T-helper 1 cell treated with Interleukin-12 subunit alpha and Interleukin-12 subunit beta and Interleukin-4 antibody, amounts not matched to agents 30 ng/mL and 1 ng/mL, for 36 hours (primary cell): ENCODE results near the gene INPP5A. TPM values are rescaled to one million over a fixed set of nuclear protein-coding genes. Genes with fewer than 3 reads are reported as not detected.
"Not testable (repeated sequence)": the region's sequence is repeated elsewhere in the genome, so short reads cannot be mapped to it uniquely, and the experiment has no call there.

Experiments used
- intact Hi-C: fragments of 100-400 bp; cut with micrococcal nuclease; formaldehyde crosslinking; loops from one replicate; pipeline ENCODE4 v1.15.1; 2024
- total RNA-seq: library from RNA; stranded (reverse); gene quantifications from 2 replicates; pipeline ENCODE4 v1.2.3, GENCODE V29; 2022

INPP5A gene
- total RNA-seq, 1 donor from 2014 or later, result 19.0 TPM

DNA sequence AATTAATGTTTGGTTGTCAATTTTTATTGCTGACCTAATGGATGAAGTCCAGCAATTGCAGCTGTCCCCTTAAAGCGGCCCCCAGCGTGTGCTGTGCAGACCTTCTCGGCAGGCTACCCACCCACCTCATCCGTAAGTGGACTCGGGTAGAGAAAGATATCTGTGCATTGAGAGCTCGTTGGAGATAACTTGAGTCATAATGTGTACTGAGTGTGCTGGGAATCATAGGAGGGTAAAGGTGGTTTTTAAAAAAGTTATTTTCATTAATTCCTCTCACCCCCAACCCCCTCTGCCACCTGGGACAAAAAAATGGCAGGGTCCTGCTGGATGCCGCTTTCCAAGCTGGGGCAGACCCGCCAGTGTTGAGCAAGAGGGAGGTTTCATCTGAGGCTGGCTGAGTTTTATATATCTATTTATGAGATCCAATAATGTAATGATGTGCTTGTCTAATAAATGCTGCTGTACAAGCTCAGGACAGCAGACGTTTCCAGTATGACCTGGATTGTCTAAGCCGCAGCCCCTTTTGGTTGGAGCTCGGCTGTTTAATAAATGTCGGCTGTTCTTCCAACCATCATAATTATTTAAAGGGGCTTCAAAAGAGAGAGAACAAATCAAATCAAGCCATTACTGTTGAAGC is 129.2 kb downstream of the INPP5A start:
- intact Hi-C loops, result no loop called here

DNA sequence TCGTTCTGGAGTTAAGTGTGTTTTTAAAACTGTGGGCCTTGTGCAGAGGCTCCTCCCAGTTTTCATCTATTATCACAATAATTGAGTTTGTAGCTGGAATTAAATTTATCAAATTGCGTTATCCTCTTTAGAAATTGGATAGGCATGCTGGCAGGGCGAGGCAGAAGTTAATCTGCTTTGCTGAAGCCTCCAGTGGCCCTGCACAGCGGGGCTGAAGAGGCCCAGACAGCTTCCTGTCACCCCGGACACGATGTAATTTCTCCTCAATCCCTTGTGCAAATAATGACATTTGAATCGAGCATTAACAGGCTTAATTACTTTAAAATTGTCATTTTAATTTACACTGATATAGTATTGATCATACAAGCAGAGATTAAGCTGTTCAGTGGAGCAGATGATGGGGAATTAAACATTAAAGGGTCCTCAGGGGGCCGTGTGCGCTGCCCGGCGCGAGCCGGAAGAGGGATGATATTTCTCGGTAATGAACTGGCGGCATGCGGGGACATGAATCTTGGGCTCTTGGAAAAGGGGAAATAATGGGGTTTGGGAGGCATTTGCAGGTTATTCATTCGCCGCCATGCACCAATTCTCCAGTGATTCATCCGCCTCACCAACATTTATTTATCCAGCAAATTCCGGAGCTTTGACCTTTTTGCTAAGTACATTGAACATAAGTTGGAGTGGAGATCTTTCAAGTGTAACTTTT is 129.9 kb downstream of the INPP5A start:
- intact Hi-C loops, result no loop called here

DNA sequence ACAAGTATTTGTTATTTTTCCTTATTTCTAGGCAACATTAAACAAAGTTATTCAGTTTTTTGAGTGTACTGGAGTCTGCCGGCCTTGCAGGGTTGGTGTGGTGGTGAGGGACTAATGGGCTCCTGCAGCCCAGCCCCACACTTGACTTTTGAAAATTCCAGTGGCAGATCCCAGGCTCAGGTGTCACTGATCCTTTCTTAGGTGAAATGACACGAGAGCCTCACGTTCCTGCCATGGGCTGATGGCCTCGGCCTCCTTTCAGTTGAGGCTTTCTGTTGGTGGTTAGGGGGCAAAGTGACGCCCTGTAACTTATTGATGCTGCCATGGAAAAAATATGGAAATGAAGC is 130.4 kb downstream of the INPP5A start:
- intact Hi-C loops, result no loop called here

GRCh38 chr10:132669208-132669861 is 131.7 kb downstream of the INPP5A start:
- intact Hi-C loops, result no loop called here

DNA sequence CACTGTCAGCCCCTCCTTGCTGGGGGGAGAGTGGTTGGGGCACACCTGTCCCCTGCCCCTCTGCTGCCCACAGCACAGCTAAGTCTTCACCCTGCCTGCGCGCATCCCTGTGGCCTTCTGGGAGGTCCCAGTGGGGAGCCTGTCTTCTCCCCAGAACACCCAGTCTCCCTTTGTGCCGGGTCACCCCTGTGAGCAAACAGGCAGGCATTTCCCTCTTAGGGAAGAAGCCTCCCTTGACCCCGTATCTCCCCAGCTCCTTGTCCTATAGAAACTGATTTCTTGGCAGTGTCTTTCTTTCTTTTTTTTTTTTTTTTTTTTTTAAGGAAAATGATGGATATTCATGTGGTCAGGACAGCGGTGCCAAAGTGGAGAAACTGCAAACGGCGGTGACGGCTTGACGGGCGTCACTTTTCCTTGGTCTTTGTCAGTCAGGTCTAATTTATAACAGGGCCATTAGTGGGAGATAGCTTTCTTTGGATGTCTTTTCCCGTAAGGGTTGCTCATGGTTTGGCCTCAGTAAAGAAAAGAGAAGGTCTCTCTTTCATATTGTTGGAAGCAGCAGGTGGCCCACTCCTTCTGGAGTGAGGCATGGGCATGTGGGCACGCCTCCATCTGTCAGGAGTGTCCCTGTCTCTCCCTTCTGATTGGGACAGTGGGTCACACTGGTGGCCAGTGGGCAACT is 133.1 kb downstream of the INPP5A start:
- intact Hi-C loops, result no loop called here

- intact Hi-C loops, result no loop called here
These were observed 133.9 kb downstream of the INPP5A start for GRCh38 chr10:132671228-132672154.

DNA sequence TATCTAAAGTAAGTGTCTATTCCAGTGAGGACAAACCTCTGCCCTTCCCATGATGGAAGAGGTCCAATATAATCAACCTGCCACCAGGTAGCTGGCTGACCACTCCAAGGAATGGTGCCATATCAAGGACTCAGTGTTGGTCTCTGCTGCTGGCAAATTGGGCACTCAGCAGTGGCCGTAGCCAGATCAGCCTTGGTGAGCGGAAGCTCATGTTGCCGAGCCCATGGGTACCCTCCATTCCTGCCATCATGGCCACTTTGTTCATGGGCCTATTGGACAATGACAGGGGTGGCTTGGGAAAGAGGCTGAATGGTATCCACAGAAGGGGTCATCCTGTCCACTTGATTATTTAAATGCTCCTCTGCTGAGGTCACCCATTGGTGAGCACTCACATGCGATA is 136.2 kb downstream of the INPP5A start:
- intact Hi-C loops, result not testable (repeated sequence)

GRCh38 chr10:132674311-132674710 is 136.7 kb downstream of the INPP5A start:
- intact Hi-C loops, result no loop called here

DNA sequence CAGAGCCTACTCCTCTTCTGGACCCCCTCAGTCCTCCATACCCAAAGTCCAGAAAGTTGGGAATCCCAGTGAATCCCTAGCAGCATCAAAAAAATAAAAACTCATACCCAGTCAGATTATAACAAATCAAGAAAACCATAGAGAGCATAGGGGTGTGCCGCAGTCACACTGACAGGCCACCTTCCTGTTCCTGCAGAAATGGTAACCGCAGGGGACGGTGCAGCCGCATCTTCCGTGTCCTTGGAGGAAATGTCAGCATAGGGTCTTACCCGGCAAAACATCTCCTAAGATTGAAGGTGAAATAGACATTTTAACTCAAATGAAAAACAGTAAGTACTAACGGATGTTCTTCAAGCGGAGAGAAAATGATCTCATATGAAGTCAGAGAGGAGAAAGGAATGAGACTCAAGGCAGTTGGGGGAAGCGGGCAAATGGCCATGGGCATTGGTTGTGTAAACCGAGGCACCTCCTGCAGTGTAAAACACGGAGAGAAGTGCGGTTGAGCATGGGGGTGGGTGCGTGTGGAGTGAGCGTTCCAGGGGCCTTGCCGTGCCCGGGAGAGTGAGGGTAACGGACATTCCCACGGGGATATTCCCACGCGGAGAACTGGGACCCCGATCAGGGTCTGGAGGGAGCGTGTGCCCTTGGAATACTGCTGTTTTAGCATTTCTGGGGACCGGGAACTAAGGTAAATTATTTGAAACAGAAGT is 137.6 kb downstream of the INPP5A start:
- intact Hi-C loops, result no loop called here

DNA sequence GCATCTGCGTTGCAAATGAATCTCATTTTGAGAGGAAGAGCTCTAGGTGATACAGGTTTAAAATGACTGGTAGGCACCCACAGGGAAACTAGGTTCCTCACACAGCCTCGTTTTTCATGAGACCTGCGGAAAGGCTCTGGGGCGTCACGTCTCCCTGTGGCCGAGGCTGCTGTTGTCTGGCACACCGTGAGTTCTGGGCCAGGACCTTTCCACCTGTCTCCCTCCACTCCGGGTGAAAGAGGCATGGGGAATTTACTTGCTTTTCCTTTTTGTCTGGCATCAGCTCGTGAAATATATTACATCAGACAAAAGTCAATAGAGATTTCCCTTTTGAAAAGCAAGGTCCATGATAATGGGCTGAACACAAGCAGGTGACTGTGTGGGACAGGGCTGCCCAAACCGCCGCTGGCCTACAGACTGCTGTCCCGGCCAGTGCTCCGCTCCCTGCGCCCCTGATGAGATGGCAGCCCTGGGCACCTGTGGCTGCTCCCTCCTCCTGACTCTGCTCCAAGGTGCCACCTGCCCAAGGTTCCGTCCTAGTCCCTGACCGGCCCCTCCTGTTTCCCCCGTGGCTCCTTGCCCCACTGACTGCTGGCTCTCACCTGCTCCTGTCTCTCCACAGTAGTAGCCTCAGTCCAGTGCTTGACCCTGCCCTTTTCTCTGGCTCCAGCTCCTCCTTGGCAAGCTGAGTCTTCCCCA is 138.8 kb downstream of the INPP5A start:
- intact Hi-C loops, result no loop called here

DNA sequence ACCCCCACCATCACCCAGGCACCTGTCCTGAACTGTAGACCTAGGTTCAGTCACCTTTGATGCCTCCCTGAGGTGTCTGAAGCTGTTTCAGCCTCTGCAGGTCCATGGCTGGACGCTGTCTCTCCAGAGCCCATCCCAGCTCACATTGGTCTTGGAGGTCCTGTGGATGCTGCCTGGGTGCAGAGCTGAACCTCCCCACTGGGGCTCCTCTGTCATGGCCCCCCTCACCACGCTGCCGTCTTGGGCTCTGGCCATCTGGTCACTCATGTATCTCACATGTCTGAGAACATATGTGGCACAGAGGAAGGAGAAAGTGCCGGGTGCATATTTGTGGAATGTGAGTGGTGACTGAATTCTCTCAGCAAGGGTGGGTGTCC is 139.5 kb downstream of the INPP5A start:
- intact Hi-C loops, result no loop called here

GRCh38 chr10:132677473-132678227 is 140.1 kb downstream of the INPP5A start:
- intact Hi-C loops, result no loop called here

DNA sequence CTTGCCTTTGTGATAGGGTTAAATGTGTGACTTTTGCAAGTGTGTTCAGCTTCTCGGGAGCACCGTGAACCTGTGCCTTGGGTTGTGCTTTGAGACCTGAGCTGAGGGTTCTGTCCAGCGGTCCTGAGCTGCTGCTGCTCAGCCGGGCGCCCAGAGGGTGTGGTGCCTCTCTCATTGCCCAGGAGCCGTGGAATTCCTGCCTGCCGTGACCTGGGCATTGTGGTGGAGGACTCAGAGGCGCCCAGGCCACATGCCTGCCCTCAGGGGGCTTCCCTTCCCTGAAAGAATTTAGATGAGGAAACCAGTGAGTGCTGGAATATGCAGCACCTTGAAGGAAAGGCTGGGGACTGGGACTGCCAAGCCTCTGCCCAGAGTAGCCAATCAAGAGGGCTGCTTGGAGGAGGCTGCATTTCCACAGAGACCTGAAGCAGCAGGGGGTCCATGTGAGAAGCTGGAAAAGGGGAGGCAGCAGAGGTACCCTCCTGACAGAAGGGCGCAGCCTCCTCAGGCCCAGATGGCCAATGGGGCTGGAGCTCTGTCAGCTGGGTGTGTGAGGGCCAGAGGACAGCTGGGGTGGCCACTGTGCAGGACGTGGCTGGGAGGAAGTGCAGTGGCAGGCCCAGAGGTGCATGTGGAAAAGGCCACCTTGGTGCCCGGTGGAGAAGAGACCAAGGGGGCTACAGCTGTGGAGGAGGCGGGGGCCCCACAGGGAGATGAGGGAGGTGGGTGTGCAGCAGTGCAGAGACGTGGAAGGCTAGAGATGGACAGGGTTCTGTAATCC is 141.0 kb downstream of the INPP5A start:
- intact Hi-C loops, result no loop called here

- intact Hi-C loops, result no loop called here
These were observed 141.6 kb downstream of the INPP5A start for GRCh38 chr10:132679217-132679595.

DNA sequence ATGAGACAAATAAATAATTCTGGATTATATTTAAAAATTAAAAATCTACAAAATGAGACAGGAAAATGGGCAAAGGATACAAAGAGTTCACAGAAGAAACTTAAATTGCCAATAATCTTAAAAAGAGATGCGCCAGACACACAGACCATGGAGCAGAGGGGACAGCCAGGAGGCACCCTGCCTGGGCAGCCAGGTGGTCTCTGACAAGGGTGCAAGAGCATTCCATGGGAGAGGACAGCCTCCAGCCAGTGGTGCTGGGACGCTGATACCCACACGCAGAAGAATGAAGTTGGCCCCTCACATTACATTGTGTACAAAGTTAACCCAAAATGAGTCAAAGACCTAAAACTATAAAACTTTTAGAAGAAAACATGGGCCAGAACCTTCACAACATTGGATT is 142.1 kb downstream of the INPP5A start:
- intact Hi-C loops, result no loop called here

- intact Hi-C loops, result not testable (repeated sequence)
These were observed 143.2 kb downstream of the INPP5A start for GRCh38 chr10:132680741-132681140.

DNA sequence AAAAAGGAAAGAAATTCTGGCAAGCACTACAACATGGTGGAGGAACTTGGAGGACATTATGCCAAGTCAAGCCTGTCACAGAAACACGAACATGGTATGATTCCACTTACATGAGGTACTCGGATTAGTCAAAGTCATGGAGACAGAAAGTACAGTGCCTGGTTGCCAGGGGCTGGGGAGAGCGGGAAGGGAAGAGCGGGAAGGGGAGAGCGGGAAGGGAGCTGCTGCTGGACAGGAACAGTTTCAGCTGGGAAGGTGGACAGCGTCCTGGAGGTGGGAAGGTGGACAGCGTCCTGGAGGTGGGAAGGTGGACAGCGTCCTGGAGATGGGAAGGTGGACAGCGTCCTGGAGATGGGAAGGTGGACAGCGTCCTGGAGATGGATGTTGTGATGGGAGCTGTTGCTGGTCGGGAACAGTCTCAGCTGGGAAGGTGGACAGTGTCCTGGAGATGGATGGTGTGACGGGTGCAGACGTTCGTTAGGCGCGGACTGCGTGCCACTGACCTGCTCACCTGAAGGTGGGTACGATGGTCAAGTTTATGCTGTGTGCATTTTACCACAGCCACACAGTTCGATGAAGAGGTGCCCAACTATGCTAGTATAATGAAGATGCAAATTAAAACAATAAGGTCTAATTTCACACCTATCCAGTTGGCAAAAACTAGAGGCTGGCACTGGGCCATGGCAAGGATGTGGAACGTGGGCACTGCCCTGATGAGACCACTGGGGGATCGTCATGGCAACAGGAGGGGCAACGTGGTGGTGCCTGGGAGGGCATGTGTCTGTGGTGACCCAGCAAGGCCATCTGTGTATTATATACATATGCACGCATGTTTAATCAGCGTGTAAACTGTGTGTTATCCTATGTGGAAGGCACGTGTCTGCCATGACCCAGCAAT is 144.5 kb downstream of the INPP5A start:
- intact Hi-C loops, result no loop called here
